Uterus (tissue), 4 donors: ENCODE data around the gene KLHDC3. TPM values are rescaled to one million over a fixed set of nuclear protein-coding genes. Genes with fewer than 3 reads are reported as not detected.
A peak's percentile ranks its signal among the peaks of the same experiment; 100 is the strongest.

Experiments used
- DNase-seq, 2 donors: peaks; one replicate each; pipeline ENCODE4 v3.0.0-alpha.2; 2019 to 2020
- H3K27ac ChIP-seq, 2 donors: fragments of 200-600 bp; sonication (generic); 1 replicate in 1 of 2; 2 replicates in 1 of 2; pipeline ENCODE4 v1.5.1; 2016 to 2018
- H3K27me3 ChIP-seq, 2 donors: fragments of 200-600 bp; sonication (generic); one replicate each; pipeline ENCODE4 v1.5.1; 2018 to 2019; ENCODE audit warnings: control low read depth in 1 of 2
- H3K36me3 ChIP-seq, 2 donors: fragments of 200-600 bp; sonication (generic); one replicate each; pipeline ENCODE4 v1.5.1; 2019; ENCODE audit warnings: control low read depth in 1 of 2
- H3K4me1 ChIP-seq, 2 donors: fragments of 200-600 bp; sonication (generic); one replicate each; pipeline ENCODE4 v1.5.1; 2018 to 2019; ENCODE audit warnings: control low read depth in 1 of 2
- H3K4me3 ChIP-seq, 2 donors: fragments of 200-600 bp; sonication (generic); 1 replicate in 1 of 2; 2 replicates in 1 of 2; pipeline ENCODE4 v1.5.1; 2018 to 2019; ENCODE audit warnings: mild to moderate bottlenecking in 1 of 2
- H3K9me3 ChIP-seq, 2 donors: fragments of 200-600 bp; sonication (generic); one replicate each; pipeline ENCODE4 v1.5.1; 2019; ENCODE audit warnings: control low read depth in 1 of 2
- CTCF ChIP-seq, 4 experiments: fragments of 200-600 bp in 2 of 4; fragments of 450-650 bp in 2 of 4; sonication (generic) in 2 of 4; IDR thresholded peaks; one replicate each; pipeline ENCODE4 v1.5.1; 2016 to 2019; ENCODE audit warnings: antibody characterized with exemption in 4 of 4, mild to moderate bottlenecking in 2 of 4, moderate library complexity in 1 of 4
- POLR2A ChIP-seq, 2 donors: fragments of 450-650 bp; IDR thresholded peaks; one replicate each; pipeline ENCODE4 v1.6.1; 2016; ENCODE audit warnings: antibody characterized with exemption in 2 of 2, mild to moderate bottlenecking in 1 of 2, moderate library complexity in 1 of 2
- intact Hi-C: fragments of 100-400 bp; cut with DNase I; formaldehyde crosslinking; loops from one replicate; pipeline ENCODE4 v1.15.1; 2023; ENCODE audit warnings: low total_unique reads
- total RNA-seq, 4 donors: library from RNA; depleted of rRNA in 3 of 4; stranded (reverse); fragments of >200 nt in 3 of 4; gene quantifications; one replicate each; pipeline versions ENCODE4 v1.1.0 to v1.2.4, GENCODE V29; 2014 to 2023
- donor health status: DM: yes; HTN: yes; CAD: no.

Gene KLHDC3
- total RNA-seq, 4 donors from 2014 or later = 19.7 to 152 (median 56.8) TPM

GRCh38 chr6:43070028-43070632 is 56.1 kb downstream of the KLHDC3 start:
- H3K27ac ChIP-seq = peak overlapping the region; percentile 55 to 94
- H3K4me3 ChIP-seq = no peak overlapping the region
- no peaks in the 10 kb centered on the region for H3K27me3 ChIP-seq
- peaks cover 0 to 4% of the 10 kb centered on the region in 2 donors for H3K4me1 ChIP-seq
- no peaks in the 10 kb centered on the region for H3K9me3 ChIP-seq
- no peaks in the 10 kb centered on the region for H3K36me3 ChIP-seq
- peak in 1 of 2 donors; percentile 46 for DNase-seq
- intact Hi-C loops = loop anchor here (10.0 kb wide), 1 partner anchor 55 kb away; no protein-coding TSS in a partner anchor
- TF ChIP-seq CTCF (IDR thresholded peaks at IDR 0.05) (peak; percentile 45 to 70 (median 58)), POLR2A (IDR thresholded peaks at IDR 0.05) (no peak)

Other genes starting within 250 kb of the KLHDC3 start
- 10 to 100 TPM in 3 of 4 donors, 1 to 10 TPM in 1; 7.4 to 35.3 (median 18.2) TPM for gene BICRAL, start 232.2 kb upstream of the KLHDC3 start, total RNA-seq
- gene RPL7L1, start 134.6 kb upstream of the KLHDC3 start, total RNA-seq = 100 to 1,000 TPM in 1 of 4 donors, 10 to 100 TPM in 3; 62.9 to 123 (median 82.1) TPM
- gene PTCRA, start 98.2 kb upstream of the KLHDC3 start, total RNA-seq = 1 to 10 TPM in 1 of 4 donors, not detected in 3; 2.0 TPM
- gene CNPY3, start 84.8 kb upstream of the KLHDC3 start, total RNA-seq = 100 to 1,000 TPM in 1 of 4 donors, 10 to 100 TPM in 3; 23.2 to 130 (median 39.1) TPM
- 1 to 10 TPM in 1 of 4 donors, not detected in 3; 1.7 TPM for gene GNMT, start 53.5 kb upstream of the KLHDC3 start, total RNA-seq
- gene PEX6, start 35.1 kb upstream of the KLHDC3 start, total RNA-seq = 10 to 100 TPM; 19.2 to 38.2 (median 23.1) TPM
- gene PPP2R5D, start 29.7 kb upstream of the KLHDC3 start, total RNA-seq = 10 to 100 TPM; 28.7 to 43.8 (median 36.4) TPM
- gene MEA1, start 303 bp upstream of the KLHDC3 start, total RNA-seq = 10 to 100 TPM; 39.1 to 81.7 (median 43.2) TPM
- gene RRP36, start 7.4 kb downstream of the KLHDC3 start, total RNA-seq = 10 to 100 TPM; 30.5 to 57.2 (median 45.9) TPM
- 10 to 100 TPM in 2 of 4 donors, 1 to 10 TPM in 2; 6.4 to 65.1 (median 18.9) TPM for gene CUL7, start 39.6 kb downstream of the KLHDC3 start, total RNA-seq
- gene MRPL2, start 45.2 kb downstream of the KLHDC3 start, total RNA-seq = 10 to 100 TPM; 14.4 to 44.4 (median 16.1) TPM
- 10 to 100 TPM in 3 of 4 donors, 1 to 10 TPM in 1; 2.8 to 30.6 (median 27.2) TPM for gene KLC4, start 45.4 kb downstream of the KLHDC3 start, total RNA-seq
- 100 to 1,000 TPM in 3 of 4 donors, 10 to 100 TPM in 1; 53.8 to 247 (median 153) TPM for gene PTK7, start 62.1 kb downstream of the KLHDC3 start, total RNA-seq
- 100 to 1,000 TPM in 1 of 4 donors, 10 to 100 TPM in 3; 18.2 to 109 (median 36.9) TPM for gene SRF, start 157.0 kb downstream of the KLHDC3 start, total RNA-seq
- gene CUL9, start 167.9 kb downstream of the KLHDC3 start, total RNA-seq = 10 to 100 TPM; 31.0 to 52.6 (median 38.8) TPM
- 10 to 100 TPM; 23.4 to 68.4 (median 33.2) TPM for gene DNPH1, start 215.2 kb downstream of the KLHDC3 start, total RNA-seq
- under 1 TPM in 2 of 4 donors, not detected in 2; 0.06 to 0.14 TPM for gene TTBK1, start 229.2 kb downstream of the KLHDC3 start, total RNA-seq